ENCODE data around the gene ZSCAN9. TPM values are rescaled to one million over a fixed set of nuclear protein-coding genes. Genes with fewer than 3 reads are reported as not detected.
A peak's percentile ranks its signal among the peaks of the same experiment; 100 is the strongest.

ZSCAN9 gene
- total and polyA plus RNA-seq, 2 of the 13 experiments (the other 11 are each of a cell fraction or from before 2014, with no cell fraction given) = 14.6 to 17.8 TPM

- TF ChIP-seq HNF1B (CRISPR knock-in tag; IDR thresholded peaks at IDR 0.05) (no peak), ARID4A (CRISPR knock-in tag; IDR thresholded peaks at IDR 0.05; ENCODE audit: borderline replicate concordance) (peak; percentile 95), ZNF441 (CRISPR knock-in tag; IDR thresholded peaks at IDR 0.05; ENCODE audit: borderline replicate concordance) (no peak), POLR2AphosphoS2 (IDR thresholded peaks at IDR 0.05; ENCODE audit: low read depth, low read length) (no peak), TCF12 (IDR thresholded peaks at IDR 0.05) (no peak), TCF12 (CRISPR knock-in tag; IDR thresholded peaks at IDR 0.05) (no peak), ZNF792 (CRISPR knock-in tag; IDR thresholded peaks at IDR 0.05) (peak; percentile 83), HNF1A (IDR thresholded peaks at IDR 0.05; ENCODE audit: low read depth) (peak; percentile 52; the same call in 1 of the 2 replicates), HNF1A (CRISPR knock-in tag; IDR thresholded peaks at IDR 0.05; ENCODE audit: borderline replicate concordance) (no peak), ZBTB43 (CRISPR knock-in tag; conservative IDR thresholded peaks at IDR 0.05) (no peak), ZNF652 (CRISPR knock-in tag; IDR thresholded peaks at IDR 0.05; ENCODE audit: borderline replicate concordance, low read depth) (peak; percentile 100), JUNB (CRISPR knock-in tag; IDR thresholded peaks at IDR 0.05; ENCODE audit: borderline replicate concordance) (no peak), ZNF800 (CRISPR knock-in tag; IDR thresholded peaks at IDR 0.05) (peak; percentile 74; the same call in 1 of the 2 replicates), PHF5A (CRISPR knock-in tag; IDR thresholded peaks at IDR 0.05; ENCODE audit: low read depth, unreplicated experiment) (peak; percentile 87)
Measured at GRCh38 chr6:28252009-28252975, 27.2 kb downstream of the ZSCAN9 start, which contains the start of gene ZKSCAN4 (continued).
